ENCODE results near the gene MVK. TPM values are rescaled to one million over a fixed set of nuclear protein-coding genes. Genes with fewer than 3 reads are reported as not detected.

The MVK gene
- total RNA-seq, 1 experiment from 2014 or later = 28.9 TPM

GRCh38 chr12:109581856-109582255 lies 8.3 kb downstream of the MVK start:
- Histone ChIP-seq H3K9me3 (no peaks in the 10 kb centered on the region), H3K27me3 (replicated peaks; ENCODE audit: control insufficient read depth, insufficient read depth, low read length) (no peaks in the 10 kb centered on the region), H3K4me1 (no peaks in the 10 kb centered on the region), H3K4me3 (ENCODE audit: low read depth, low read length) (no peak overlapping the region), H3K36me3 (ENCODE audit: control insufficient read depth, insufficient read depth, low read length) (no peaks in the 10 kb centered on the region; the same call in 1 of the 2 replicates)
- Mint-ChIP-seq H3K27ac (ENCODE audit: unreplicated experiment) (no peak overlapping the region), H3K36me3 (ENCODE audit: insufficient read depth, unreplicated experiment) (peaks cover 11% of the 10 kb centered on the region), H3K27me3 (ENCODE audit: insufficient read depth, unreplicated experiment) (no peaks in the 10 kb centered on the region), H3K4me3 (ENCODE audit: unreplicated experiment) (no peak overlapping the region), H3K9me3 (ENCODE audit: unreplicated experiment) (no peaks in the 10 kb centered on the region), H3K4me1 (ENCODE audit: low read depth, unreplicated experiment) (no peaks in the 10 kb centered on the region)
- TF ChIP-seq, protein P1, sequence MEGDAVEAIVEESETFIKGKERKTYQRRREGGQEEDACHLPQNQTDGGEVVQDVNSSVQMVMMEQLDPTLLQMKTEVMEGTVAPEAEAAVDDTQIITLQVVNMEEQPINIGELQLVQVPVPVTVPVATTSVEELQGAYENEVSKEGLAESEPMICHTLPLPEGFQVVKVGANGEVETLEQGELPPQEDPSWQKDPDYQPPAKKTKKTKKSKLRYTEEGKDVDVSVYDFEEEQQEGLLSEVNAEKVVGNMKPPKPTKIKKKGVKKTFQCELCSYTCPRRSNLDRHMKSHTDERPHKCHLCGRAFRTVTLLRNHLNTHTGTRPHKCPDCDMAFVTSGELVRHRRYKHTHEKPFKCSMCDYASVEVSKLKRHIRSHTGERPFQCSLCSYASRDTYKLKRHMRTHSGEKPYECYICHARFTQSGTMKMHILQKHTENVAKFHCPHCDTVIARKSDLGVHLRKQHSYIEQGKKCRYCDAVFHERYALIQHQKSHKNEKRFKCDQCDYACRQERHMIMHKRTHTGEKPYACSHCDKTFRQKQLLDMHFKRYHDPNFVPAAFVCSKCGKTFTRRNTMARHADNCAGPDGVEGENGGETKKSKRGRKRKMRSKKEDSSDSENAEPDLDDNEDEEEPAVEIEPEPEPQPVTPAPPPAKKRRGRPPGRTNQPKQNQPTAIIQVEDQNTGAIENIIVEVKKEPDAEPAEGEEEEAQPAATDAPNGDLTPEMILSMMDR (IDR thresholded peaks at IDR 0.05; ENCODE audit: insufficient read depth in 1 of 2, low read depth in 1 of 2, low read length in 1 of 2, severe bottlenecking in 1 of 2, unreplicated experiment in 1 of 2) = no peak
- ChIA-PET POLR2A (no interaction called here), CTCF (interaction anchor here (1.1 kb wide), 1 partner anchor 197 kb away, joined by 4 read pairs; no protein-coding TSS in a partner anchor)
- intact Hi-C loops (cut with micrococcal nuclease; ENCODE audit: unreplicated experiment) = no loop called here
- no peak for DNase-seq
- BruUV-seq (replicated peaks) = no TSS peak

- no peaks in the 10 kb centered on the region for H3K9me3 ChIP-seq
- TF ChIP-seq, protein P1 (IDR thresholded peaks at IDR 0.05; ENCODE audit: insufficient read depth in 1 of 2, low read depth in 1 of 2, low read length in 1 of 2, severe bottlenecking in 1 of 2, unreplicated experiment in 1 of 2) = peak in 1 of 2 experiments; percentile 37
- Mint-ChIP-seq H3K4me1 (ENCODE audit: low read depth, unreplicated experiment) (no peaks in the 10 kb centered on the region), H3K9me3 (ENCODE audit: unreplicated experiment) (no peaks in the 10 kb centered on the region), H3K36me3 (ENCODE audit: insufficient read depth, unreplicated experiment) (peaks cover 4% of the 10 kb centered on the region), H3K4me3 (ENCODE audit: unreplicated experiment) (no peak overlapping the region), H3K27ac (ENCODE audit: unreplicated experiment) (no peak overlapping the region), H3K27me3 (ENCODE audit: insufficient read depth, unreplicated experiment) (no peaks in the 10 kb centered on the region)
- no TSS peak for BruUV-seq (replicated peaks)
- no peaks in the 10 kb centered on the region for H3K27me3 ChIP-seq (replicated peaks; ENCODE audit: control insufficient read depth, insufficient read depth, low read length)
- DNase-seq = peak; percentile 49 to 53
- POLR2A ChIA-PET = interaction anchor here (0.6 kb wide), 1 partner anchor 10 kb away, joined by 4 read pairs; no protein-coding TSS in a partner anchor
- H3K36me3 ChIP-seq (ENCODE audit: control insufficient read depth, insufficient read depth, low read length) = no peaks in the 10 kb centered on the region; the same call in 1 of the 2 replicates
- no peak overlapping the region for H3K4me3 ChIP-seq (ENCODE audit: low read depth, low read length)
- no peaks in the 10 kb centered on the region for H3K4me1 ChIP-seq
- CTCF ChIA-PET = interaction anchor here (1.0 to 1.7 kb wide), 3 partner anchors 9 to 196 kb away, joined by 3 to 5 read pairs (median 4); partner anchors contain the start of genes MMAB and MVK
- intact Hi-C loops (cut with micrococcal nuclease; ENCODE audit: unreplicated experiment) = no loop called here
Measured at GRCh38 chr12:109582636-109583035, 9.0 kb downstream of the MVK start.

GRCh38 chr12:109583733-109584132 lies 10.1 kb downstream of the MVK start:
- Histone ChIP-seq H3K4me3 (ENCODE audit: low read depth, low read length) (no peak overlapping the region), H3K27me3 (replicated peaks; ENCODE audit: control insufficient read depth, insufficient read depth, low read length) (no peaks in the 10 kb centered on the region), H3K36me3 (ENCODE audit: control insufficient read depth, insufficient read depth, low read length) (no peaks in the 10 kb centered on the region; the same call in 1 of the 2 replicates), H3K9me3 (no peaks in the 10 kb centered on the region), H3K4me1 (no peaks in the 10 kb centered on the region)
- no peak for DNase-seq
- no peak overlapping the region for H3K4me3 Mint-ChIP-seq (ENCODE audit: unreplicated experiment)
- H3K27ac Mint-ChIP-seq (ENCODE audit: unreplicated experiment) = no peak overlapping the region
- no peaks in the 10 kb centered on the region for H3K36me3 Mint-ChIP-seq (ENCODE audit: insufficient read depth, unreplicated experiment)
- H3K27me3 Mint-ChIP-seq (ENCODE audit: insufficient read depth, unreplicated experiment) = no peaks in the 10 kb centered on the region
- intact Hi-C loops (cut with micrococcal nuclease; ENCODE audit: unreplicated experiment) = no loop called here
- H3K4me1 Mint-ChIP-seq (ENCODE audit: low read depth, unreplicated experiment) = peaks cover 3% of the 10 kb centered on the region
- TF ChIP-seq, protein P1 (IDR thresholded peaks at IDR 0.05; ENCODE audit: insufficient read depth in 1 of 2, low read depth in 1 of 2, low read length in 1 of 2, severe bottlenecking in 1 of 2, unreplicated experiment in 1 of 2) = no peak
- ChIA-PET POLR2A (no interaction called here), CTCF (interaction anchor here (1.7 kb wide), 1 partner anchor 14 kb away, joined by 5 read pairs; no protein-coding TSS in a partner anchor)
- no peaks in the 10 kb centered on the region for H3K9me3 Mint-ChIP-seq (ENCODE audit: unreplicated experiment)
- BruUV-seq (replicated peaks) = no TSS peak

Data from Caco-2 (cell line).